Neuronal stem cell (in vitro differentiated cells): ENCODE measurements around the gene CNTRL. TPM values are rescaled to one million over a fixed set of nuclear protein-coding genes. Genes with fewer than 3 reads are reported as not detected.

Experiments used
- DNase-seq: peaks from one replicate; pipeline ENCODE4 v3.0.0-alpha.2; 2013; ENCODE audit warnings: low spot score
- H2AFZ ChIP-seq: one replicate; pipeline ENCODE4 v1.6.1; 2013; ENCODE audit warnings: mild to moderate bottlenecking, low read length, inconsistent platforms
- H2AK5ac ChIP-seq: 2 replicates; pipeline ENCODE4 v1.6.1; 2013; ENCODE audit warnings: low read depth, mild to moderate bottlenecking, inconsistent platforms, low read length, moderate library complexity, mixed read lengths
- H2BK120ac ChIP-seq: 2 replicates; pipeline ENCODE4 v1.6.1; 2013; ENCODE audit warnings: low read depth, mild to moderate bottlenecking, inconsistent platforms, low read length, moderate library complexity, mixed read lengths
- H2BK12ac ChIP-seq: one replicate; pipeline ENCODE4 v1.6.1; 2013; ENCODE audit warnings: low read length, inconsistent platforms
- H2BK15ac ChIP-seq: 2 replicates; pipeline ENCODE4 v1.6.1; 2013; ENCODE audit warnings: mild to moderate bottlenecking, low read length, inconsistent platforms, mixed read lengths
- H2BK5ac ChIP-seq: one replicate; pipeline ENCODE4 v1.6.1; 2013; ENCODE audit warnings: inconsistent platforms, mild to moderate bottlenecking, low read length, moderate library complexity
- H3K14ac ChIP-seq: one replicate; pipeline ENCODE4 v1.6.1; 2013; ENCODE audit warnings: low read length, inconsistent platforms
- H3K18ac ChIP-seq: 2 replicates; pipeline ENCODE4 v1.6.1; 2013; ENCODE audit warnings: low read length, inconsistent platforms
- H3K23ac ChIP-seq: 2 replicates; pipeline ENCODE4 v1.6.1; 2013; ENCODE audit warnings: low read depth, mild to moderate bottlenecking, mixed read lengths, low read length, inconsistent platforms; ENCODE audit not compliant: poor library complexity
- H3K27ac ChIP-seq: replicated peaks from 3 replicates; pipeline ENCODE4 v1.5.1; 2013; ENCODE audit warnings: low read length, inconsistent platforms
- H3K27me3 ChIP-seq, 3 experiments: 2 replicates each; pipeline ENCODE4 v1.6.1; 2013; ENCODE audit warnings: low read length in 3 of 3, mild to moderate bottlenecking in 2 of 3, inconsistent platforms in 1 of 3, low read depth in 1 of 3, mixed read lengths in 1 of 3, moderate library complexity in 1 of 3; ENCODE audit not compliant: control insufficient read depth in 3 of 3, insufficient read depth in 3 of 3
- H3K36me3 ChIP-seq, 2 donors: replicated peaks in 1 of 2; 2 replicates each; pipeline ENCODE4 v1.6.1; 2013; ENCODE audit warnings: low read length in 2 of 2; ENCODE audit not compliant: control insufficient read depth in 2 of 2, insufficient read depth in 2 of 2
- H3K4ac ChIP-seq: 2 replicates; pipeline ENCODE4 v1.6.1; 2013; ENCODE audit warnings: inconsistent platforms, mild to moderate bottlenecking, low read length, moderate library complexity
- H3K4me1 ChIP-seq, 2 donors: 1 replicate in 1 of 2; 2 replicates in 1 of 2; pipeline ENCODE4 v1.6.1; 2013; ENCODE audit warnings: low read length in 2 of 2, low read depth in 1 of 2; ENCODE audit not compliant: control insufficient read depth in 2 of 2, insufficient read depth in 1 of 2
- H3K4me2 ChIP-seq: one replicate; pipeline ENCODE4 v1.6.1; 2013; ENCODE audit warnings: mild to moderate bottlenecking, low read length, inconsistent platforms; ENCODE audit not compliant: insufficient read depth, poor library complexity, severe bottlenecking
- H3K4me3 ChIP-seq, 2 donors: 2 replicates each; pipeline ENCODE4 v1.5.1; 2013; ENCODE audit warnings: low read length in 2 of 2, mild to moderate bottlenecking in 2 of 2, inconsistent platforms in 1 of 2, moderate library complexity in 1 of 2
- H3K79me1 ChIP-seq: one replicate; pipeline ENCODE4 v1.6.1; 2013; ENCODE audit warnings: low read depth, mild to moderate bottlenecking, inconsistent platforms, low read length, moderate library complexity
- H3K9ac ChIP-seq: one replicate; pipeline ENCODE4 v1.6.1; 2013; ENCODE audit warnings: mild to moderate bottlenecking, low read depth, low read length, inconsistent platforms; ENCODE audit not compliant: poor library complexity
- H3K9me3 ChIP-seq, 2 donors: replicated peaks in 1 of 2; 2 replicates each; pipeline versions ENCODE3 to v1.6.1; 2013; ENCODE audit warnings: low read length in 2 of 2, mild to moderate bottlenecking in 2 of 2, inconsistent platforms in 1 of 2, low read depth in 1 of 2, mixed read lengths in 1 of 2, moderate library complexity in 1 of 2; ENCODE audit not compliant: control insufficient read depth in 2 of 2, insufficient read depth in 1 of 2
- H4K8ac ChIP-seq: one replicate; pipeline ENCODE4 v1.6.1; 2013; ENCODE audit warnings: low read depth, mild to moderate bottlenecking, inconsistent platforms, low read length, moderate library complexity
- H4K91ac ChIP-seq: one replicate; pipeline ENCODE4 v1.6.1; 2013; ENCODE audit warnings: low read length, low read depth, mild to moderate bottlenecking, inconsistent platforms; ENCODE audit not compliant: poor library complexity
- WGBS, 2 donors: extraction: QIAGEN DNeasy Blood & Tissue Kit; methylation state at CpG; one replicate each; pipeline ENCODE4 v1.1.7; 2013; ENCODE audit warnings: missing lambda C conversion rate in 2 of 2, mixed read lengths in 1 of 2; ENCODE audit not compliant: insufficient read length in 2 of 2, insufficient replicate concordance in 1 of 2; ENCODE audit errors: extremely low coverage in 2 of 2; 5-methylcytosine and 5-hydroxymethylcytosine counted together
- small RNA-seq: library from polyadenylated mRNA; stranded (forward); fragments of <200 nt; extraction: miRNeasy Mini kit (QIAGEN cat#:217004); gene quantifications from one replicate; pipeline ENCODE3, GENCODE V24; 2013; ENCODE audit not compliant: insufficient read depth

CNTRL gene

GRCh38 chr9:121225240-121225639 lies 150.5 kb downstream of the CNTRL start:
- Histone ChIP-seq H3K4ac (no peak overlapping the region), H3K9ac (no peak overlapping the region), H4K91ac (no peak overlapping the region), H2BK120ac (no peak overlapping the region), H2BK12ac (no peak overlapping the region), H2AFZ (no peak overlapping the region), H3K4me3 (no peak overlapping the region), H2BK5ac (no peak overlapping the region), H3K4me2 (no peak overlapping the region), H3K23ac (no peak overlapping the region), H4K8ac (no peak overlapping the region), H3K14ac (no peak overlapping the region), H2BK15ac (no peak overlapping the region), H3K79me1 (no peaks in the 10 kb centered on the region), H3K27me3 (no peaks in the 10 kb centered on the region), H3K36me3 (no peaks in the 10 kb centered on the region), H3K9me3 (no peaks in the 10 kb centered on the region), H2AK5ac (no peak overlapping the region), H3K18ac (no peak overlapping the region), H3K4me1 (no peaks in the 10 kb centered on the region), H3K27ac (no peak overlapping the region)
- DNase-seq: no peak
- no CpG with 5 or more reads among the region's 5 CpGs for WGBS, 2 donors

GRCh38 chr9:121226175-121226574 lies 151.4 kb downstream of the CNTRL start:
- H3K79me1 ChIP-seq: no peaks in the 10 kb centered on the region
- H3K4me1 ChIP-seq: no peaks in the 10 kb centered on the region
- H3K9me3 ChIP-seq: no peaks in the 10 kb centered on the region
- no peak overlapping the region for H3K4ac ChIP-seq
- H4K91ac ChIP-seq: no peak overlapping the region
- no peak overlapping the region for H3K9ac ChIP-seq
- H2BK12ac ChIP-seq: no peak overlapping the region
- H3K4me3 ChIP-seq: no peak overlapping the region
- H3K4me2 ChIP-seq: no peak overlapping the region
- H3K27me3 ChIP-seq: no peaks in the 10 kb centered on the region
- no peak overlapping the region for H2BK15ac ChIP-seq
- no peak overlapping the region for H3K14ac ChIP-seq
- H3K36me3 ChIP-seq: no peaks in the 10 kb centered on the region
- H2AFZ ChIP-seq: no peak overlapping the region
- H2AK5ac ChIP-seq: no peak overlapping the region
- no peak overlapping the region for H3K27ac ChIP-seq
- H3K18ac ChIP-seq: no peak overlapping the region
- no peak overlapping the region for H3K23ac ChIP-seq
- no CpG with 5 or more reads among the region's 2 CpGs for WGBS, 2 donors
- H2BK5ac ChIP-seq: no peak overlapping the region
- no peak for DNase-seq
- H4K8ac ChIP-seq: no peak overlapping the region
- no peak overlapping the region for H2BK120ac ChIP-seq

Small RNA genes within 50 kb of the gene (small RNA-seq; reads per million reads assigned to genes)
- gene RN7SL181P: not detected
